HEK293 (cell line): ENCODE results near the gene RTP1.

Experiments used
- CTCF ChIA-PET: fragments of 350-600 bp; formaldehyde crosslinking; extraction: SDS; loops from one replicate; lab custom pipeline; 2021; ENCODE audit warnings: antibody characterized with exemption; lab: Yijun Ruan, JAX
- POLR2A ChIA-PET: fragments of 300-600 bp; formaldehyde crosslinking; extraction: SDS; loops from one replicate; lab custom pipeline; 2020; ENCODE audit warnings: antibody characterized with exemption, inconsistent platforms; lab: Yijun Ruan, JAX
- H3K27ac ChIP-seq: fragments of 200-500 bp; sonication (Bioruptor generic); 2 replicates; pipeline ENCODE4 v1.5.1; 2014; ENCODE audit warnings: low read depth, low read length, control low read depth, inconsistent platforms; ENCODE audit errors: extremely low read depth
- H3K36me3 ChIP-seq, 2 experiments: fragments of 200-500 bp in 1 of 2; sonication (Bioruptor generic) in 1 of 2; 1 replicate in 1 of 2; 2 replicates in 1 of 2; pipeline ENCODE4 v1.5.1; 2014 to 2017; ENCODE audit warnings: inconsistent platforms in 2 of 2, low read length in 2 of 2; ENCODE audit not compliant: control insufficient read depth in 2 of 2, insufficient read depth in 1 of 2
- H3K4me1 ChIP-seq: fragments of 200-500 bp; sonication (Bioruptor generic); 2 replicates; pipeline ENCODE4 v1.5.1; 2014; ENCODE audit warnings: mild to moderate bottlenecking, low read length, inconsistent platforms; ENCODE audit not compliant: control insufficient read depth, insufficient read depth
- H3K4me3 ChIP-seq: 2 replicates; pipeline ENCODE4 v1.5.1; 2011; ENCODE audit warnings: low read depth, mild to moderate bottlenecking, control low read depth, low read length, moderate library complexity
- H3K9me3 ChIP-seq: fragments of 200-500 bp; sonication (Bioruptor generic); 2 replicates; pipeline ENCODE4 v1.5.1; 2014; ENCODE audit warnings: low read depth, low read length, inconsistent platforms; ENCODE audit not compliant: control insufficient read depth, insufficient read depth
- HOXC10 ChIP-seq: sonication (generic); formaldehyde crosslinking; IDR thresholded peaks from 2 replicates; pipeline ENCODE4 v1.8.1; 2023; ENCODE audit warnings: mild to moderate bottlenecking, missing genetic modification reagents
- KLF10 ChIP-seq: fragments of 450-650 bp; IDR thresholded peaks from 2 replicates; pipeline ENCODE4 v1.5.1; 2018; ENCODE audit warnings: missing biosample characterization, mild to moderate bottlenecking, missing genetic modification characterization
- MYNN ChIP-seq: fragments of 450-650 bp; formaldehyde crosslinking; IDR thresholded peaks from 2 replicates; pipeline ENCODE4 v1.5.1; 2016; ENCODE audit warnings: missing biosample characterization, missing genetic modification characterization, borderline replicate concordance
- WT1 ChIP-seq: fragments of 450-650 bp; formaldehyde crosslinking; IDR thresholded peaks from 2 replicates; pipeline ENCODE4 v1.5.1; 2016; ENCODE audit warnings: missing biosample characterization, missing genetic modification characterization
- ZBTB20 ChIP-seq: fragments of 450-650 bp; formaldehyde crosslinking; IDR thresholded peaks from 2 replicates; pipeline ENCODE4 v1.5.1; 2016; ENCODE audit warnings: missing biosample characterization, missing genetic modification characterization
- ZFHX2 ChIP-seq: fragments of 450-650 bp; formaldehyde crosslinking; conservative IDR thresholded peaks from 2 replicates; pipeline ENCODE4 v1.5.1; 2016; ENCODE audit warnings: missing biosample characterization, missing genetic modification characterization
- ZNF16 ChIP-seq: fragments of 450-650 bp; formaldehyde crosslinking; IDR thresholded peaks from 2 replicates; pipeline ENCODE4 v1.5.1; 2016; ENCODE audit warnings: low read depth, missing biosample characterization, missing genetic modification characterization
- ZNF175 ChIP-seq: fragments of 450-650 bp; formaldehyde crosslinking; IDR thresholded peaks from 2 replicates; pipeline ENCODE4 v1.5.1; 2016; ENCODE audit warnings: missing biosample characterization, missing genetic modification characterization
- ZNF24 ChIP-seq: fragments of 450-650 bp; formaldehyde crosslinking; IDR thresholded peaks from 2 replicates; pipeline ENCODE4 v1.5.1; 2016; ENCODE audit warnings: missing biosample characterization, missing genetic modification characterization
- ZNF391 ChIP-seq: fragments of 450-650 bp; formaldehyde crosslinking; IDR thresholded peaks from 2 replicates; pipeline ENCODE4 v1.5.1; 2016; ENCODE audit warnings: low read depth, missing biosample characterization, missing genetic modification characterization, borderline replicate concordance
- ZNF521 ChIP-seq: fragments of 450-650 bp; formaldehyde crosslinking; IDR thresholded peaks from 2 replicates; pipeline ENCODE4 v1.5.1; 2017; ENCODE audit warnings: missing biosample characterization, mild to moderate bottlenecking, missing genetic modification characterization
- ZNF629 ChIP-seq: fragments of 450-650 bp; formaldehyde crosslinking; IDR thresholded peaks from 2 replicates; pipeline ENCODE4 v1.5.1; 2017; ENCODE audit warnings: missing biosample characterization, missing genetic modification characterization
- ZNF843 ChIP-seq: fragments of 450-650 bp; formaldehyde crosslinking; IDR thresholded peaks from 2 replicates; pipeline ENCODE4 v1.5.1; 2016; ENCODE audit warnings: missing biosample characterization, missing genetic modification characterization
- ZSCAN23 ChIP-seq: fragments of 450-650 bp; formaldehyde crosslinking; IDR thresholded peaks from 2 replicates; pipeline ENCODE4 v1.5.1; 2016; ENCODE audit warnings: missing biosample characterization, missing genetic modification characterization
- TF ChIP-seq, protein P1 (sequence below): fragments of 450-650 bp; formaldehyde crosslinking; IDR thresholded peaks from 2 replicates; pipeline ENCODE4 v1.5.1; 2016; ENCODE audit warnings: missing biosample characterization, missing genetic modification characterization
- TF ChIP-seq, protein P2 (sequence below): fragments of 450-650 bp; formaldehyde crosslinking; IDR thresholded peaks from 2 replicates; pipeline ENCODE4 v1.5.1; 2016; ENCODE audit warnings: missing biosample characterization, missing genetic modification characterization
- TF ChIP-seq, protein P3 (sequence below): fragments of 450-650 bp; formaldehyde crosslinking; IDR thresholded peaks from 2 replicates; pipeline ENCODE4 v1.5.1; 2017; ENCODE audit warnings: missing biosample characterization, mild to moderate bottlenecking, missing genetic modification characterization, moderate library complexity
- TF ChIP-seq, protein P4 (sequence below): fragments of 450-650 bp; formaldehyde crosslinking; IDR thresholded peaks from 2 replicates; pipeline ENCODE4 v1.5.1; 2016; ENCODE audit warnings: missing biosample characterization, missing genetic modification characterization

RTP1 gene

DNA sequence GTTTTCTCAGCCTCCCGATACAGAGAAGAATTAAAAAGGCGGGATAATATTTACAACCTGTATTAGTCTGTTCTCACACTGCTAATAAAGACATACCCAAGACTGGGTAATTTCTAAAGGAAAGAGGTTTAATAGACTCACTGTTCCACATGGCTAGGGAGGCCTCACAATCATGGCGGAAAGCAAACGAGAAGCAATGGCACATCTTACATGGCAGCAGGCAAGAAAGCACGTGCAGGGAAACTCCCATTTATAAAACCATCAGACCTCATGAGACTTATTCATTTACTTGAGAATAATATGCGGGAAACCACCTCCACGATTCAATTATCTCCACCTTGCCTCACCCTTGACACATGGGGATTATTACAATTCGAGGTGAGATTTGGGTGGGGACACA, 30.5 kb upstream of the RTP1 start:
- Histone ChIP-seq H3K36me3 (no peaks in the 10 kb centered on the region), H3K27ac (no peak overlapping the region), H3K9me3 (no peaks in the 10 kb centered on the region), H3K4me3 (no peak overlapping the region), H3K4me1 (no peaks in the 10 kb centered on the region)
- ChIA-PET POLR2A (no interaction called here), CTCF (interaction anchor here (1.2 kb wide), 1 partner anchor 317 kb away, joined by 8 read pairs; no protein-coding TSS in a partner anchor)
- TF ChIP-seq KLF10 (no peak), ZBTB20 (tag by site-specific recombination) (no peak), ZNF521 (tag by site-specific recombination) (no peak), ZNF843 (tag by site-specific recombination) (no peak), ZNF175 (tag by site-specific recombination) (no peak)

DNA sequence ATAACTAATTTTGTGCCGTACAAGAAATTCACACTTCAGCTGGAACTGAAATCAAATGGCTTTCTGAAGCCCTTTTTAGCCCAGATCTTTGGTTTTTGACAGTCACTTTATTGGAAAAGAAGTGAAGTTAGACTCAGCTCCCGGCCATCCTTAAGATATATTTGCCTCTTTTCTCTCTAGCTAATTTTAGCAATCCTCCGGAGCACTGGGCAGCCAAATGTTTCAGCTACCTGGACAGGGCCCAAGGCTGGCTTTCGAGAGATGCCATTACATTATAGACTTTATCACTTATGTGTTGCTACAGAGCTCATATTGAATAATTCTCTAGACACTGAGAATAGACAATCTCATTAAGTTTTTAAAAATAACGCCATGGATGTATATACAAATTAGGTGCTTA, 29.5 kb upstream of the RTP1 start:
- CTCF ChIA-PET: interaction anchor here (0.7 kb wide), 1 partner anchor 318 kb away, joined by 4 read pairs; no protein-coding TSS in a partner anchor

More for the DNA sequence above, 29.5 kb upstream of the RTP1 start:
- H3K9me3 ChIP-seq: no peaks in the 10 kb centered on the region
- no peak for TF ChIP-seq WT1 (tag by site-specific recombination)
- TF ChIP-seq, protein P1, sequence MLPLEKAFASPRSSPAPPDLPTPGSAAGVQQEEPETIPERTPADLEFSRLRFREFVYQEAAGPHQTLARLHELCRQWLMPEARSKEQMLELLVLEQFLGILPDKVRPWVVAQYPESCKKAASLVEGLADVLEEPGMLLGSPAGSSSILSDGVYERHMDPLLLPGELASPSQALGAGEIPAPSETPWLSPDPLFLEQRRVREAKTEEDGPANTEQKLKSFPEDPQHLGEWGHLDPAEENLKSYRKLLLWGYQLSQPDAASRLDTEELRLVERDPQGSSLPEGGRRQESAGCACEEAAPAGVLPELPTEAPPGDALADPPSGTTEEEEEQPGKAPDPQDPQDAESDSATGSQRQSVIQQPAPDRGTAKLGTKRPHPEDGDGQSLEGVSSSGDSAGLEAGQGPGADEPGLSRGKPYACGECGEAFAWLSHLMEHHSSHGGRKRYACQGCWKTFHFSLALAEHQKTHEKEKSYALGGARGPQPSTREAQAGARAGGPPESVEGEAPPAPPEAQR (tag by site-specific recombination): no peak
- no peak for TF ChIP-seq ZSCAN23 (tag by site-specific recombination)
- no peak for TF ChIP-seq ZFHX2 (tag by site-specific recombination)
- TF ChIP-seq, protein P2, sequence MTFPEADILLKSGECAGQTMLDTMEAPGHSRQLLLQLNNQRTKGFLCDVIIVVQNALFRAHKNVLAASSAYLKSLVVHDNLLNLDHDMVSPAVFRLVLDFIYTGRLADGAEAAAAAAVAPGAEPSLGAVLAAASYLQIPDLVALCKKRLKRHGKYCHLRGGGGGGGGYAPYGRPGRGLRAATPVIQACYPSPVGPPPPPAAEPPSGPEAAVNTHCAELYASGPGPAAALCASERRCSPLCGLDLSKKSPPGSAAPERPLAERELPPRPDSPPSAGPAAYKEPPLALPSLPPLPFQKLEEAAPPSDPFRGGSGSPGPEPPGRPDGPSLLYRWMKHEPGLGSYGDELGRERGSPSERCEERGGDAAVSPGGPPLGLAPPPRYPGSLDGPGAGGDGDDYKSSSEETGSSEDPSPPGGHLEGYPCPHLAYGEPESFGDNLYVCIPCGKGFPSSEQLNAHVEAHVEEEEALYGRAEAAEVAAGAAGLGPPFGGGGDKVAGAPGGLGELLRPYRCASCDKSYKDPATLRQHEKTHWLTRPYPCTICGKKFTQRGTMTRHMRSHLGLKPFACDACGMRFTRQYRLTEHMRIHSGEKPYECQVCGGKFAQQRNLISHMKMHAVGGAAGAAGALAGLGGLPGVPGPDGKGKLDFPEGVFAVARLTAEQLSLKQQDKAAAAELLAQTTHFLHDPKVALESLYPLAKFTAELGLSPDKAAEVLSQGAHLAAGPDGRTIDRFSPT: no peak
- no peak for TF ChIP-seq HOXC10
- TF ChIP-seq ZNF24 (tag by site-specific recombination): no peak
- TF ChIP-seq ZNF16 (tag by site-specific recombination): no peak
- no peak for TF ChIP-seq MYNN (tag by site-specific recombination)
- TF ChIP-seq, protein P3, sequence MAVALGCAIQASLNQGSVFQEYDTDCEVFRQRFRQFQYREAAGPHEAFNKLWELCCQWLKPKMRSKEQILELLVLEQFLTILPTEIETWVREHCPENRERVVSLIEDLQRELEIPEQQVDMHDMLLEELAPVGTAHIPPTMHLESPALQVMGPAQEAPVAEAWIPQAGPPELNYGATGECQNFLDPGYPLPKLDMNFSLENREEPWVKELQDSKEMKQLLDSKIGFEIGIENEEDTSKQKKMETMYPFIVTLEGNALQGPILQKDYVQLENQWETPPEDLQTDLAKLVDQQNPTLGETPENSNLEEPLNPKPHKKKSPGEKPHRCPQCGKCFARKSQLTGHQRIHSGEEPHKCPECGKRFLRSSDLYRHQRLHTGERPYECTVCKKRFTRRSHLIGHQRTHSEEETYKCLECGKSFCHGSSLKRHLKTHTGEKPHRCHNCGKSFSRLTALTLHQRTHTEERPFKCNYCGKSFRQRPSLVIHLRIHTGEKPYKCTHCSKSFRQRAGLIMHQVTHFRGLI (tag by site-specific recombination): no peak
- no peak for TF ChIP-seq ZNF391
- no peak for TF ChIP-seq ZNF629
- TF ChIP-seq, protein P4, sequence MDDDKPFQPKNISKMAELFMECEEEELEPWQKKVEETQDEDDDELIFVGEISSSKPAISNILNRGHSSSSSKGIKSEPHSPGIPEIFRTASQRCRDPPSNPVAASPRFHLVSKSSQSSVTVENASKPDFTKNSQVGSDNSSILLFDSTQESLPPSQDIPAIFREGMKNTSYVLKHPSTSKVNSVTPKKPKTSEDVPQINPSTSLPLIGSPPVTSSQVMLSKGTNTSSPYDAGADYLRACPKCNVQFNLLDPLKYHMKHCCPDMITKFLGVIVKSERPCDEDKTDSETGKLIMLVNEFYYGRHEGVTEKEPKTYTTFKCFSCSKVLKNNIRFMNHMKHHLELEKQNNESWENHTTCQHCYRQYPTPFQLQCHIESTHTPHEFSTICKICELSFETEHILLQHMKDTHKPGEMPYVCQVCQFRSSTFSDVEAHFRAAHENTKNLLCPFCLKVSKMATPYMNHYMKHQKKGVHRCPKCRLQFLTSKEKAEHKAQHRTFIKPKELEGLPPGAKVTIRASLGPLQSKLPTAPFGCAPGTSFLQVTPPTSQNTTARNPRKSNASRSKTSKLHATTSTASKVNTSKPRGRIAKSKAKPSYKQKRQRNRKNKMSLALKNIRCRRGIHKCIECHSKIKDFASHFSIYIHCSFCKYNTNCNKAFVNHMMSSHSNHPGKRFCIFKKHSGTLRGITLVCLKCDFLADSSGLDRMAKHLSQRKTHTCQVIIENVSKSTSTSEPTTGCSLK (tag by site-specific recombination): no peak
- TF ChIP-seq, all 188 proteins: peak for 0
- POLR2A ChIA-PET: no interaction called here
- Histone ChIP-seq H3K4me1 (no peaks in the 10 kb centered on the region), H3K27ac (no peak overlapping the region), H3K4me3 (no peak overlapping the region), H3K36me3 (no peaks in the 10 kb centered on the region)
